ENCODE measurements around the gene SETD2. TPM values are rescaled to one million over a fixed set of nuclear protein-coding genes. Genes with fewer than 3 reads are reported as not detected.

The SETD2 gene
- total and polyA plus RNA-seq, 2 of the 8 experiments (the other 6 are each of a cell fraction or from before 2014, with no cell fraction given): 15.7 to 46.3 TPM

- ChIA-PET CTCF (ENCODE audit: partially characterized antibody) (interaction anchor here (0.9 to 1.0 kb wide), 2 partner anchors 17 to 23 kb away, joined by 3 read pairs; no protein-coding TSS in a partner anchor), POLR2A (ENCODE audit: partially characterized antibody) (interaction anchor here (0.8 to 2.9 kb wide), 19 partner anchors 11 to 228 kb away, joined by 3 to 13 read pairs (median 5); partner anchors contain the start of genes KIF9, KLHL18 and PTPN23)
- Histone ChIP-seq H2BK20ac (ENCODE audit: low read length) (no peak overlapping the region), H4K91ac (replicated peaks; ENCODE audit: insufficient read length, low read length) (peak overlapping the region; percentile 54), H3K4me2 (ENCODE audit: insufficient read depth in 1 of 2, low read depth in 2 of 2, low read length in 2 of 2) (peak overlapping the region; percentile 67 to 74), H3K23me2 (ENCODE audit: low read depth, low read length) (peaks cover 3% of the 10 kb centered on the region; the same call in 1 of the 2 replicates), H3K14ac (ENCODE audit: insufficient read length) (no peak overlapping the region), H4K8ac (ENCODE audit: extremely low read depth, insufficient read depth, low read length) (peak overlapping the region; percentile 98), H3K9me3 (ENCODE audit: insufficient read depth in 2 of 2, low read depth in 1 of 2, low read length in 1 of 2) (no peaks in the 10 kb centered on the region), H3K9ac (replicated peaks in 1 of 4; ENCODE audit: extremely low read depth in 1 of 4, low read depth in 3 of 4, low read length in 3 of 4) (peak overlapping the region; percentile 84 to 97 (median 89)), H2BK12ac (ENCODE audit: low read depth, low read length) (no peak overlapping the region), H2AFZ (ENCODE audit: low read length) (no peak overlapping the region), H3K36me3 (ENCODE audit: control insufficient read depth in 2 of 4, insufficient read depth in 4 of 4, low read length in 3 of 4) (no peaks in the 10 kb centered on the region), H3K79me1 (ENCODE audit: low read depth, low read length) (no peaks in the 10 kb centered on the region), H3K23ac (ENCODE audit: insufficient read length) (no peak overlapping the region), H4K5ac (ENCODE audit: insufficient read length, low read depth, low read length) (peak overlapping the region; percentile 88), H2BK15ac (ENCODE audit: low read length) (no peak overlapping the region), H2AK5ac (ENCODE audit: low read depth, low read length) (no peak overlapping the region), H2BK120ac (replicated peaks; ENCODE audit: low read depth, low read length) (no peak overlapping the region), H3K56ac (replicated peaks; ENCODE audit: insufficient read length, low read depth, low read length) (peak overlapping the region; percentile 59), H3K18ac (ENCODE audit: extremely low read depth, low read length) (peak overlapping the region; percentile 51; the same call in 1 of the 2 replicates), H3K4ac (replicated peaks; ENCODE audit: insufficient read length, low read depth, low read length) (no peak overlapping the region), H3K79me2 (ENCODE audit: control insufficient read depth in 1 of 2, insufficient read depth in 2 of 2, low read length in 2 of 2) (peaks cover 37 to 65% of the 10 kb centered on the region in 2 experiments), H2BK5ac (ENCODE audit: low read depth, low read length) (peak overlapping the region; percentile 75), H3K4me1 (replicated peaks in 1 of 4; ENCODE audit: control insufficient read depth in 3 of 4, insufficient read depth in 4 of 4, low read length in 3 of 4) (peaks cover 2 to 10% (median 4%) of the 10 kb centered on the region in 4 experiments; a peak in 4 of 7 replicates), H3K4me3 (ENCODE audit: extremely low read depth in 1 of 4, insufficient read depth in 2 of 4, low read depth in 3 of 4, low read length in 4 of 4) (peak overlapping the region; percentile 56 to 86 (median 78)), H4K20me1 (replicated peaks in 1 of 2; ENCODE audit: control insufficient read depth in 1 of 2, insufficient read depth in 2 of 2, low read length in 2 of 2) (peaks cover 6 to 9% of the 10 kb centered on the region in 2 experiments), H3K27me3 (replicated peaks in 1 of 4; ENCODE audit: control insufficient read depth in 3 of 4, extremely low read depth in 1 of 4, insufficient read depth in 3 of 4, low read length in 3 of 4) (no peaks in the 10 kb centered on the region), H3K27ac (ENCODE audit: low read depth, low read length) (peak overlapping the region; percentile 76)
- 1% methylated on average over 73 of the region's 106 CpGs; no CpG with 5 or more reads in 1 of the 2 experiments for WGBS, 2 experiments (ENCODE audit: extremely low coverage in 1 of 2, insufficient coverage in 1 of 2, insufficient read length in 1 of 2, insufficient replicate concordance in 2 of 2, low coverage in 1 of 2, low lambda C conversion rate in 2 of 2, missing lambda C conversion rate in 1 of 2)
- TF ChIP-seq RFX5 (IDR thresholded peaks at IDR 0.05; ENCODE audit: borderline replicate concordance, low read depth, low read length) (no peak), BRCA1 (IDR thresholded peaks at IDR 0.05; ENCODE audit: low read depth, low read length) (no peak), ASH2L (IDR thresholded peaks at IDR 0.05; ENCODE audit: low read length) (peak; percentile 75), PHF8 (conservative IDR thresholded peaks at IDR 0.05; ENCODE audit: low read depth, low read length) (peak; percentile 95), ATF3 (IDR thresholded peaks at IDR 0.05; ENCODE audit: insufficient read depth, low read depth, low read length) (no peak), CHD1 (IDR thresholded peaks at IDR 0.05; ENCODE audit: low read depth, low read length) (peak; percentile 61), POLR2A (IDR thresholded peaks at IDR 0.05; ENCODE audit: control extremely low read depth in 1 of 2, low read depth in 2 of 2, low read length in 2 of 2) (peak in 1 of 2 experiments; percentile 45; a peak in 1 of 3 replicates), TAF1 (IDR thresholded peaks at IDR 0.05; ENCODE audit: low read depth, low read length) (peak; percentile 52; the same call in 1 of the 2 replicates), CEBPB (IDR thresholded peaks at IDR 0.05; ENCODE audit: low read depth, low read length) (0 out of 2 replicates have a peak, but pooled peaks have one; percentile 1), RBBP5 (IDR thresholded peaks at IDR 0.05; ENCODE audit: borderline replicate concordance, low read depth, low read length) (peak; percentile 60)
- FAIRE-seq (no peak), DNase-seq (ENCODE audit: low read depth in 1 of 2, low spot score in 2 of 2) (peak in 1 of 2 experiments; percentile 76)
These were observed 525 bp downstream of the SETD2 start for GRCh38 chr3:47163169-47164006.

Data from H1 (cell line).